HepG2 (cell line): ENCODE results near the gene TEKT5. TPM values are rescaled to one million over a fixed set of nuclear protein-coding genes. Genes with fewer than 3 reads are reported as not detected.

Source experiments
- ATAD3A ChIP-seq: sonication (generic); formaldehyde crosslinking; IDR thresholded peaks from 2 replicates; pipeline ENCODE4 v1.4.0; 2020; ENCODE audit warnings: missing genetic modification reagents
- BRCA1 ChIP-seq: sonication (generic); formaldehyde crosslinking; IDR thresholded peaks from 2 replicates; pipeline ENCODE4 v1.4.0; 2020; ENCODE audit warnings: missing genetic modification reagents
- CHCHD3 ChIP-seq: sonication (generic); formaldehyde crosslinking; IDR thresholded peaks from 2 replicates; pipeline ENCODE4 v1.8.0; 2022; ENCODE audit warnings: mild to moderate bottlenecking, missing genetic modification reagents, moderate library complexity
- DPF2 ChIP-seq: sonication (generic); formaldehyde crosslinking; IDR thresholded peaks from 2 replicates; pipeline ENCODE4 v1.4.0; 2020; ENCODE audit warnings: mild to moderate bottlenecking, low read depth, missing genetic modification reagents, borderline replicate concordance
- ELF1 ChIP-seq: sonication (generic); formaldehyde crosslinking; IDR thresholded peaks from 2 replicates; pipeline ENCODE4 v1.4.0; 2020; ENCODE audit warnings: missing genetic modification reagents
- FOXA1 ChIP-seq, 2 experiments: fragments of 450-650 bp in 1 of 2; sonication (generic) in 1 of 2; formaldehyde crosslinking in 1 of 2; IDR thresholded peaks; 2 replicates each; pipeline versions ENCODE4 v1.4.0 to v1.6.1; 2016 to 2020; ENCODE audit warnings: missing genetic modification reagents in 1 of 2
- JDP2 ChIP-seq: sonication (generic); formaldehyde crosslinking; IDR thresholded peaks from 2 replicates; pipeline ENCODE4 v1.8.1; 2022; ENCODE audit warnings: missing genetic modification reagents, borderline replicate concordance
- MED8 ChIP-seq: sonication (generic); formaldehyde crosslinking; IDR thresholded peaks from 2 replicates; pipeline ENCODE4 v1.8.1; 2023; ENCODE audit warnings: mild to moderate bottlenecking, missing genetic modification reagents; ENCODE audit not compliant: insufficient replicate concordance
- NCOA1 ChIP-seq: sonication (generic); formaldehyde crosslinking; IDR thresholded peaks from 2 replicates; pipeline ENCODE4 v1.9.0; 2021; ENCODE audit warnings: missing genetic modification reagents
- SIX1 ChIP-seq: sonication (generic); formaldehyde crosslinking; IDR thresholded peaks from 2 replicates; pipeline ENCODE4 v1.4.0; 2020; ENCODE audit warnings: missing genetic modification reagents, borderline replicate concordance
- ZNF232 ChIP-seq: sonication (generic); formaldehyde crosslinking; IDR thresholded peaks from 2 replicates; pipeline ENCODE4 v1.4.0; 2020; ENCODE audit warnings: missing genetic modification reagents, borderline replicate concordance
- ZNF431 ChIP-seq: sonication (generic); formaldehyde crosslinking; IDR thresholded peaks from 2 replicates; pipeline ENCODE4 v1.9.0; 2022; ENCODE audit warnings: missing genetic modification reagents, low read depth, mild to moderate bottlenecking, borderline replicate concordance
- ZNF746 ChIP-seq: sonication (generic); formaldehyde crosslinking; IDR thresholded peaks from 2 replicates; pipeline ENCODE4 v1.8.0; 2022; ENCODE audit warnings: mild to moderate bottlenecking, missing genetic modification reagents
- ZNF777 ChIP-seq: sonication (generic); formaldehyde crosslinking; IDR thresholded peaks from 2 replicates; pipeline ENCODE4 v1.4.0; 2020; ENCODE audit warnings: missing genetic modification reagents
- polyA plus RNA-seq, 8 experiments: library from polyadenylated mRNA; depleted of rRNA in 3 of 8; stranded (reverse) in 7 of 8; unstranded in 1 of 8; fragments of >200 nt; fragmentation: Illumina TruSeq in 4 of 8; extraction: Trizol in 4 of 8; gene quantifications; 2 replicates each; pipeline versions ENCODE4 v1.2.1 to v1.2.3, GENCODE V29; 2011 to 2016; ENCODE audit warnings: low read depth in 4 of 8, missing spikeins in 1 of 8, mixed read lengths in 1 of 8; ENCODE audit not compliant: insufficient read depth in 1 of 8
- total RNA-seq, 5 experiments: library from RNA; depleted of rRNA; stranded (reverse); fragments of >200 nt; fragmentation: Illumina TruSeq; extraction: Trizol; gene quantifications; 2 replicates each; pipeline ENCODE4 v1.2.3, GENCODE V29; 2016; ENCODE audit warnings: low read depth in 1 of 5
- TF ChIP-seq, protein P1 (sequence below): sonication (generic); formaldehyde crosslinking; IDR thresholded peaks from 2 replicates; pipeline ENCODE4 v1.5.1; 2020; ENCODE audit warnings: missing genetic modification reagents, mild to moderate bottlenecking, borderline replicate concordance
- TF ChIP-seq, protein P2 (sequence below): sonication (generic); formaldehyde crosslinking; IDR thresholded peaks from 2 replicates; pipeline ENCODE4 v1.4.0; 2020; ENCODE audit warnings: missing genetic modification reagents; ENCODE audit errors: not compliant biosample characterization
- TF ChIP-seq, protein P3 (sequence below): sonication (generic); formaldehyde crosslinking; IDR thresholded peaks from 2 replicates; pipeline ENCODE4 v1.9.0; 2021; ENCODE audit warnings: missing genetic modification reagents, borderline replicate concordance
- TF ChIP-seq, protein P4 (sequence below): sonication (generic); formaldehyde crosslinking; IDR thresholded peaks from 2 replicates; pipeline ENCODE4 v1.4.0; 2020; ENCODE audit warnings: mild to moderate bottlenecking, missing genetic modification reagents
- TF ChIP-seq, protein P5 (sequence below): sonication (generic); formaldehyde crosslinking; IDR thresholded peaks from 2 replicates; pipeline ENCODE4 v1.8.1; 2023; ENCODE audit warnings: mild to moderate bottlenecking, missing genetic modification reagents

The TEKT5 gene
- total and polyA plus RNA-seq, 2 of the 13 experiments (the other 11 are each of a cell fraction or from before 2014, with no cell fraction given) = 0.16 TPM; not detected in 1

DNA sequence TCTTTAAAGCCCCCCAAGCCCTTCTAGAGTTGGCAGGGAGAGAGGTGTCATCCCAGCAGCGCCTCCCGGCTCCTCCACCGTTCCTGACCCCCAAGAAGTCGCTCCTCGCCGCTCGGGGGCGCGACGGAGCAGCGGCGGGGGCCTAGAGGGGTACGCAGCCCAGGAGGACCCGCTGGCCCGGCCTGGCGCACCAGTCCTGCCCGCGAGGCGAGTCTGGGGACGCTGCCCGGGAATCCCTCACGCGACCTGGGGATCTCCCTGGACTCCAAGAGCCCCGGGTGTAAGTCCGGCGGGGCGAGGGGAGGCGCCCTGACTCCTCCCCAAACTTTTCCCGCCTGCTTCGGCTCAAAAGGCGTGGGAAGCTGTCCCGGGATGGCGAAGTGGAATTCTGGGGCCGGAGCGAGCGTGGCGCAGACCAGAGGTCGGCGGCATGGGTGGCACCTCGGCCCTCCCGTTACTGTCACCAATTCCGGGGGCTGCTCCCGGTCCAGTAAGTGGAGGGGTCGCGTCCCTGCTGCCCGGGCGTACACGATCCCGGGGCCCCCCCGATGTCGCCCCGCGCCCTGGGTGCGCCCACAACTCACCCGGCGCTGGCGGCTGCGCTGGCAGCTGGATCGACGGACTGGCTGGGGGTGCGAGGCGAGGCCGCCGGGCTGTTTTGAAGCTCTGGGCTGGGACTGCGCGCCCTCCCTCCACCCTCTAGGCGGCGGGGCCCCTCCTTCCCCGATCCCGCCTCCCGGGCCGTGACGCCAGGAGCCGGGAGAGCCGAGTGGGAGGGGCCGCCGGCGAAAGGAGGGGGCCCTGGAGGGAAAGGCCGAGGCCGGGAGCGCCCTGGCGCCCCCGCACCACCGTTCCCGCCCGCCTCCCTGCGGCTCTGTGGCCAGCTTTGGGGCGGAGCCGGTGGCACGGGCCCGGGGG, 114.5 kb downstream of the TEKT5 start, which contains the start of gene EMP2 (continued):
- no peak for TF ChIP-seq FOXA1 (IDR thresholded peaks at IDR 0.05)
- peak; percentile 10; the same call in 1 of the 2 replicates for TF ChIP-seq FOXA1 (CRISPR knock-in tag; IDR thresholded peaks at IDR 0.05)
- TF ChIP-seq, protein P1, sequence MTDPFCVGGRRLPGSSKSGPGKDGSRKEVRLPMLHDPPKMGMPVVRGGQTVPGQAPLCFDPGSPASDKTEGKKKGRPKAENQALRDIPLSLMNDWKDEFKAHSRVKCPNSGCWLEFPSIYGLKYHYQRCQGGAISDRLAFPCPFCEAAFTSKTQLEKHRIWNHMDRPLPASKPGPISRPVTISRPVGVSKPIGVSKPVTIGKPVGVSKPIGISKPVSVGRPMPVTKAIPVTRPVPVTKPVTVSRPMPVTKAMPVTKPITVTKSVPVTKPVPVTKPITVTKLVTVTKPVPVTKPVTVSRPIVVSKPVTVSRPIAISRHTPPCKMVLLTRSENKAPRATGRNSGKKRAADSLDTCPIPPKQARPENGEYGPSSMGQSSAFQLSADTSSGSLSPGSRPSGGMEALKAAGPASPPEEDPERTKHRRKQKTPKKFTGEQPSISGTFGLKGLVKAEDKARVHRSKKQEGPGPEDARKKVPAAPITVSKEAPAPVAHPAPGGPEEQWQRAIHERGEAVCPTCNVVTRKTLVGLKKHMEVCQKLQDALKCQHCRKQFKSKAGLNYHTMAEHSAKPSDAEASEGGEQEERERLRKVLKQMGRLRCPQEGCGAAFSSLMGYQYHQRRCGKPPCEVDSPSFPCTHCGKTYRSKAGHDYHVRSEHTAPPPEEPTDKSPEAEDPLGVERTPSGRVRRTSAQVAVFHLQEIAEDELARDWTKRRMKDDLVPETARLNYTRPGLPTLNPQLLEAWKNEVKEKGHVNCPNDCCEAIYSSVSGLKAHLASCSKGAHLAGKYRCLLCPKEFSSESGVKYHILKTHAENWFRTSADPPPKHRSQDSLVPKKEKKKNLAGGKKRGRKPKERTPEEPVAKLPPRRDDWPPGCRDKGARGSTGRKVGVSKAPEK = no peak; the same call in 1 of the 2 replicates
- peak; percentile 83; the same call in 1 of the 2 replicates for TF ChIP-seq ZNF431 (CRISPR knock-in tag)
- TF ChIP-seq SIX1 (CRISPR knock-in tag) = no peak
- peak; percentile 22; the same call in 1 of the 2 replicates for TF ChIP-seq ATAD3A (CRISPR knock-in tag)
- TF ChIP-seq, protein P2, sequence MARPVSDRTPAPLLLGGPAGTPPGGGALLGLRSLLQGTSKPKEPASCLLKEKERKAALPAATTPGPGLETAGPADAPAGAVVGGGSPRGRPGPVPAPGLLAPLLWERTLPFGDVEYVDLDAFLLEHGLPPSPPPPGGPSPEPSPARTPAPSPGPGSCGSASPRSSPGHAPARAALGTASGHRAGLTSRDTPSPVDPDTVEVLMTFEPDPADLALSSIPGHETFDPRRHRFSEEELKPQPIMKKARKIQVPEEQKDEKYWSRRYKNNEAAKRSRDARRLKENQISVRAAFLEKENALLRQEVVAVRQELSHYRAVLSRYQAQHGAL (CRISPR knock-in tag) = no peak
- peak; percentile 46 for TF ChIP-seq MED8
- TF ChIP-seq ELF1 (CRISPR knock-in tag) = peak; percentile 38; the same call in 1 of the 2 replicates
- no peak for TF ChIP-seq CHCHD3 (CRISPR knock-in tag)
- peak; percentile 93 for TF ChIP-seq BRCA1 (CRISPR knock-in tag)
- peak; percentile 45; the same call in 1 of the 2 replicates for TF ChIP-seq DPF2 (CRISPR knock-in tag)
- peak; percentile 94 for TF ChIP-seq NCOA1
- TF ChIP-seq, protein P3, sequence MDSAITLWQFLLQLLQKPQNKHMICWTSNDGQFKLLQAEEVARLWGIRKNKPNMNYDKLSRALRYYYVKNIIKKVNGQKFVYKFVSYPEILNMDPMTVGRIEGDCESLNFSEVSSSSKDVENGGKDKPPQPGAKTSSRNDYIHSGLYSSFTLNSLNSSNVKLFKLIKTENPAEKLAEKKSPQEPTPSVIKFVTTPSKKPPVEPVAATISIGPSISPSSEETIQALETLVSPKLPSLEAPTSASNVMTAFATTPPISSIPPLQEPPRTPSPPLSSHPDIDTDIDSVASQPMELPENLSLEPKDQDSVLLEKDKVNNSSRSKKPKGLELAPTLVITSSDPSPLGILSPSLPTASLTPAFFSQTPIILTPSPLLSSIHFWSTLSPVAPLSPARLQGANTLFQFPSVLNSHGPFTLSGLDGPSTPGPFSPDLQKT (CRISPR knock-in tag) = peak; percentile 83; the same call in 1 of the 2 replicates
- TF ChIP-seq ZNF777 (CRISPR knock-in tag) = peak; percentile 92
- TF ChIP-seq ZNF746 (CRISPR knock-in tag) = peak; percentile 95
- TF ChIP-seq ZNF232 (CRISPR knock-in tag) = peak; percentile 72
- TF ChIP-seq, protein P4, sequence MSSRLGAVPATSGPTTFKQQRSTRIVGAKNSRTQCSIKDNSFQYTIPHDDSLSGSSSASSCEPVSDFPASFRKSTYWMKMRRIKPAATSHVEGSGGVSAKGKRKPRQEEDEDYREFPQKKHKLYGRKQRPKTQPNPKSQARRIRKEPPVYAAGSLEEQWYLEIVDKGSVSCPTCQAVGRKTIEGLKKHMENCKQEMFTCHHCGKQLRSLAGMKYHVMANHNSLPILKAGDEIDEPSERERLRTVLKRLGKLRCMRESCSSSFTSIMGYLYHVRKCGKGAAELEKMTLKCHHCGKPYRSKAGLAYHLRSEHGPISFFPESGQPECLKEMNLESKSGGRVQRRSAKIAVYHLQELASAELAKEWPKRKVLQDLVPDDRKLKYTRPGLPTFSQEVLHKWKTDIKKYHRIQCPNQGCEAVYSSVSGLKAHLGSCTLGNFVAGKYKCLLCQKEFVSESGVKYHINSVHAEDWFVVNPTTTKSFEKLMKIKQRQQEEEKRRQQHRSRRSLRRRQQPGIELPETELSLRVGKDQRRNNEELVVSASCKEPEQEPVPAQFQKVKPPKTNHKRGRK = peak; percentile 70; the same call in 1 of the 2 replicates
- TF ChIP-seq JDP2 (CRISPR knock-in tag) = no peak
- TF ChIP-seq, protein P5, sequence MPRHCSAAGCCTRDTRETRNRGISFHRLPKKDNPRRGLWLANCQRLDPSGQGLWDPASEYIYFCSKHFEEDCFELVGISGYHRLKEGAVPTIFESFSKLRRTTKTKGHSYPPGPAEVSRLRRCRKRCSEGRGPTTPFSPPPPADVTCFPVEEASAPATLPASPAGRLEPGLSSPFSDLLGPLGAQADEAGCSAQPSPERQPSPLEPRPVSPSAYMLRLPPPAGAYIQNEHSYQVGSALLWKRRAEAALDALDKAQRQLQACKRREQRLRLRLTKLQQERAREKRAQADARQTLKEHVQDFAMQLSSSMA (CRISPR knock-in tag) = peak; percentile 88
